GM15510 (cell line): Measurements from ENCODE around the gene CHMP6.

Source experiments
- POLR2A ChIP-seq: IDR thresholded peaks from 3 replicates; pipeline ENCODE4 v1.6.1; 2011; ENCODE audit warnings: borderline replicate concordance; ENCODE audit not compliant: insufficient read length; ENCODE audit errors: extremely low read depth

CHMP6 gene

DNA sequence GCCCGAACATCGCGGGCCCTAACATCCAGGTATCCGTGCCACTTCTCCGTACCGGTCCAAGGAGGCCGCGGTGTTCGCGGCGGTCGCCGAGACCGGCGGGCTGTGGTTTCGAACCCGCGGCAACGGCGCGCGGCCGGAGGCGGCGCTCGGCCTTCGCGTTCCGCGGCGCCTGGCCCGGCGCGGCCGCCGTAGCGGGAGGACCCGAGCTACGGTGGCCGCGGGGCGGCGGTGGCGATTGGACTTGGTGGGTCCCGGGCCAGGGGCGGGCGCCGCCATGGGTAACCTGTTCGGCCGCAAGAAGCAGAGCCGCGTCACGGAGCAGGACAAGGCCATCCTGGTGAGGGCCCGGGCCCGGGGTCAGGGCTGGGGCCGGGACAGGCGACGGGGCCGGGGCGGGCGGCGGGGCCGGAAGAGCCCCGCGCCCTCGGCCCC is at the start of gene CHMP6:
Gene CHMP6 (plus strand): TSS at position 197 of the 432 bp plus-strand sequence. CDS start 78 bp downstream, at position 275.
- peak; percentile 54 for TF ChIP-seq POLR2A

DNA sequence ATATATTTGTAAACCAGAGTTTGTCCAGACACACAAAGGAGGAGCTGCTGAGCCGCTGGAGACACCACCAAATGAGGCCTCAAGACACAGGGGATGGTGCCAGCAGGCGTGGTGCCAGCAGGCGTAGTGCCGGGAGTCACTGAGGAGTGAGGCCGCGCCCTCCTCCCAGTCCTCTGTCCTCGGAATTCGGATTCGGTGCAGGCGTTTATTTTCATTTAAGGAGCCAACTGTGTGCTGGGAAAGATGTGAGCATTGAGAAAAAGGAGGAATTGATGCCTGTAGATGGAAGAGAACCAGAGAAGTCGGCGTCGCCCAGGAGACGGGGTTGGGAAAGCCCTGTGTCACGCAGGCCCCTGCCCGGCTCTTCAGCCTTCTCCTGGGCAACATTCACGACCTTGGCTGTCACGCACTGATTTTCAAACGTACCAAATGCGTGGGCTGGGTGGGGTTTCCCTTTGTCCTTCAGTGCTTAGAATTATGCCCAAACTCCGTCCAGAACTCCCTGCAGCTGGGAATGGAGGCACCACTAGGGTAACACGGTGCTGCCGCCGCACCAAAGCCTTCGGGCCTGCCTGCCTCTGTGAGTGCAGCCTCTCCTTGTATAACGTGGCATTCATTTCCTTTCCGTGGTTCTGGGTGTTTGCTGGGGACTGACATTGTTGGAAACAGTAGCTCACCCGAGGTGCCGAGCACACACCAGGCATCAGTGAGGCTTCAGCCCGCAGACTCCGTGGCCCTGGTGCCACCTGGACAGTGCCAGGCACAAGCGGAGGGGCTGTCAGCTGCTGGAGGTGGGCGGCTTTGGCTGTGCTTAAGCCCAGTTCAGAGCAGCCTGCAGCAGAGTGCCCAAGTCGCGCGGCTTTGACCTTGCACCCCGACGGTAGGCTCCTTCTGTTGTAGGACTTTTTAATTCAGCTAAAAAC is 49.0 kb upstream of the CHMP6 start:
- TF ChIP-seq POLR2A = no peak

DNA sequence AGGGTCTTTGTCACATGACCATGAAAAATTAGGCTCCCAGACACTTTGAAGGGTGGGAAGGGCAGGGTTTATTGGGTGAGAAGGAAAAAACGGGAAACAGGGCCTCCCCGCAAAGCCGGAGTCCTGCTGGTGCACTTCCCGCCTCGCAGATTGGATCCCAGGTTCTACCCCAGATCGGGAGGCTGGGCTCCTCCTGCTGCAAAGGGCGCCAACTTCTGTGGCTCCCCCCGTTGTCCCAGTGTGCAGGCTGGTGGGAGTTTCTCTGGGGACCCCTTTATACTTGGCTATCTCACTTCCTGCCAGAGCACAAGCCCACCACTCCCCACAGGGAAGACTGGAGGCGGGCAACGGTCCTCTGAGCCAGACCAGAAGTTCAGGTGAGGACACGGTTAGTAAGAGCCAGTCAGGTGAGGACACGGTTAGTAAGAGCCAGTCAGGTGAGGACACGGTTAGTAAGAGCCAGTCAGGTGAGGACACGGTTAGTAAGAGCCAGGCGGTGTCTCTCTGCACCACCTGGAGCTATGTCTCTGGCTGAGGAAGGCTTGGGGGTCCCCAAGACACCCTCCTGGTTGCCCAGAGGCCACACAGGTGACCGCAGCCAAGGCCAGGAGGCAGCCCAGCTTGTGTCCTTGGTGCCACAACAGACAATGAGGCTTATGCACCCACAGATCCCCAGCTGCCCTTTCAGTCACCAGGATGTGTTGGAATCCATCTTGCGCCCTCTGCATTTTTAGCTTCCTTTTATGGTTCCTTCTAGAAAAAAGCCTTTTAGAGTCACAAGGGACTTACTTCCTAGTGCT is 48.1 kb upstream of the CHMP6 start:
- TF ChIP-seq POLR2A = no peak

DNA sequence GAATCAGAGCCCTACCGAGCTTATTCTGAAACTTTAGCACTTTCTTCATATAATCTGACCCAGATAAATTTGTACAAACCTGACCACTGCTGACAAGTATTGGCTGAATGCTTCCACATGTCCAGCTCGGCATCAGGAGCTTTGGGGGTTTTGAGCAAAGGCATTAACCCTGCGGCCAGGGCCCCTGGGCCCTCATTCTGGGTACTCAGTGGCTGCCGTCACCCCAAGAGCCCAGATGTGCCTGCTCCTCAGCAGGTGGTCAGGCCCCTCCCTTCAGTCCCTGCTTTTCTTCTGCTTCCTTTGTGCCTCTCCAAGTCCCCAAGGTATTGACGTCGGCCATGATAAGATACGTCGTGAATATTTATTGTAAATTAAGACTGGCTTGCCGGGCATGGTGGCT is 47.3 kb upstream of the CHMP6 start:
- TF ChIP-seq POLR2A = no peak

DNA sequence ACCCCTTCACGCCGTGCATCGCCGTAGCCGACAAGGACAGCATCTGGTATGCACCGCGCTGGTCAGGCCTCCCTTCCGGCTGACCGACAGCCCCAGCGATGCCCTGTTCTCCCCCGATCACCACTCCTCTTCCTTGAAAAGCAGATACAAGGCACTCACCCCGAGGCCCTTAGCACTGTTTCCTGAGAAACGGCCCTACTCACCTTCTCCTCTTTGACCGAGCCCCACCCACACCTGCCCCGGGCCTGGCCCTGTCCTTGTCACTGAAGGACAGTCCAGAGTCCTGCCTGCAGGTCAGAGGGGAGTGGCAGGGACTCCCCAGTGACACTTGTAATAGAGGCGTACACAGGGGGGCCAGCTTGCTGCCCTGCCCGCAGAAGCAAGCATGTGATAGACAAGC is 45.9 kb upstream of the CHMP6 start:
- TF ChIP-seq POLR2A = no peak

- no peak for TF ChIP-seq POLR2A
Observed at GRCh38 chr17:80946449-80946848, 45.2 kb upstream of the CHMP6 start.

GRCh38 chr17:80947200-80947940 is 44.3 kb upstream of the CHMP6 start:
- no peak for TF ChIP-seq POLR2A

- TF ChIP-seq POLR2A = no peak
Observed at GRCh38 chr17:80948019-80948975, 43.3 kb upstream of the CHMP6 start.

- TF ChIP-seq POLR2A = no peak
Observed at GRCh38 chr17:80948976-80949450, 42.6 kb upstream of the CHMP6 start.

DNA sequence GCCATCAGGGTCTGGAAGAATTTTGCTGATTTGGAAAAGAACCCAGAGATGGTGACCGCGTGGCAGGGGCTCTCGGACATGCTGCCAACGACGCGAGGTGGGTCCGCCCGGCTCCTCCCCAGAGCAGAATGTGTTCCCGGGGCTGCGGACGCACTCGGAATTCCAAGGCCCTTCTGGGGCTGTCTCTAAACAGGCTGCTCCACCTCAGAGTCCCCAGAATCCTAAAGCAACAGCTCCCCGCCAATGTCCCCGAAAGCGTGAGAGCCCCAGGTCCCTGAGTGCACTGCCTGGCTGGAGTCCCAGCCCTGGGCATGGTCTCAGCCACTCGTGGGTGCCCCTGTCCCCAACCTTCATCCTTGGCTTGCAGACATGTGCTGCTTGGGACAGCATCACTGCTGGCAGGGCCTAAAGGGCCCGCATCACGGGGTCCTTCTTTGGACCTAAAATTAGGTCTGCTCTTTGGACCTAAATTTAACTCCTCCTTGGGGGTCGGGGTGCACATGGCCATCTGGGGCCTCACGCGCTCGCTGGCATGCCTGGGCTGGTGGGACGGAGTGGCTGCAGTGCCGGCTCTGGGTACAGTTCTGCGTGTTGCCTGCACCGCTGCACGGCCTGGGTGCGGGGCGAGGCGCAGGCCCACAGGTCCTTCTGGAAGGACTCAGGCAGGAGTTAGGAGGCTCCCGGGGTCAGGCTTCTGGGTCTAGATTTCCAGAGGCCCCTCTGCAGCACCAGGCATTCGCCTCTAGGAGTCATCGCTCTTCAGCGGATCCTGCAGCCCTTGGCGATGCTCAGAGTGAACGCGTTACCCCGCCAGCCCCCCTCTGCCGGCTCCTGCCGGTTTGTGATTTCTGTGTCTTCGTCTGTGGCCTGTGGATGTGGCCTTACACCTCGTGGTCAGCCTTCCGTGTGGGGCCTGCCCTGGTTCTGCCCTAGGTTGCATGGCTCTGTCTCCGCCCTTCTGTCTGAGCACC is 41.9 kb upstream of the CHMP6 start:
- TF ChIP-seq POLR2A = no peak

DNA sequence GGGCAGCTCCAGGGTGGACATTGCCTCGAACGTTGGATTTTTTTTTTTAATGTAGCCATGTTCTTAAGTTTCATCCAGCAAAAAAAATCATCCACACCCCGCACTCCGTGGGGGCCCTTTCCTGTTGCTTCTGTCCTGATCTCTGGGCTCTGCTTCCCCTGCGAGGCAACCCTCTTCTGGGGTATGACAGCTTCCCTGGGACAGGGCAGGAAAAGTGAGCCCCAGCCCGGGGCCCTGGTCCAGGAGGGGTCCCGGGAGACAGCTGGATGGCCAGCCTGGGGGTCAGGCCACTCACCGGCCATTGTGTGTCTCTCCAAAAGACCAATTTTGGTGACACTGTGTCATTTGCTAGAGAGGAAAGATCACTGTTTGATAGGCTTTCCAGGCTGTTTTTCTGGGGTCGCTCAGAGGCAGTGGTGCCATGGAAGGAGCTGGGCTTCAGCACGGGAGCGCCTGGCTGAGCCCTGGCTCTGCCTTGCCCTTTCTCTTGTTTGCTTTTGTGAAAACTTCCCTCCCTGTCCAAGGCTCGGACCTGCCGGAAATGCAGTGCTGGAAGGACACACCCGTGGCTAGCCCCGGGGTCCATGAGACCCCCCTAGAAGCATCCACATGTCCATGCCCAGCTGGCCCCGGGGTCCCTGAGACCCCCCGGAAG is 41.0 kb upstream of the CHMP6 start:
- no peak for TF ChIP-seq POLR2A
